GM15510 (cell line): ENCODE measurements around the gene SRRM1.

ENCODE experiments used
- POLR2A ChIP-seq: IDR thresholded peaks from 3 replicates; pipeline ENCODE4 v1.6.1; 2011; ENCODE audit warnings: borderline replicate concordance; ENCODE audit not compliant: insufficient read length; ENCODE audit errors: extremely low read depth

SRRM1 gene

DNA sequence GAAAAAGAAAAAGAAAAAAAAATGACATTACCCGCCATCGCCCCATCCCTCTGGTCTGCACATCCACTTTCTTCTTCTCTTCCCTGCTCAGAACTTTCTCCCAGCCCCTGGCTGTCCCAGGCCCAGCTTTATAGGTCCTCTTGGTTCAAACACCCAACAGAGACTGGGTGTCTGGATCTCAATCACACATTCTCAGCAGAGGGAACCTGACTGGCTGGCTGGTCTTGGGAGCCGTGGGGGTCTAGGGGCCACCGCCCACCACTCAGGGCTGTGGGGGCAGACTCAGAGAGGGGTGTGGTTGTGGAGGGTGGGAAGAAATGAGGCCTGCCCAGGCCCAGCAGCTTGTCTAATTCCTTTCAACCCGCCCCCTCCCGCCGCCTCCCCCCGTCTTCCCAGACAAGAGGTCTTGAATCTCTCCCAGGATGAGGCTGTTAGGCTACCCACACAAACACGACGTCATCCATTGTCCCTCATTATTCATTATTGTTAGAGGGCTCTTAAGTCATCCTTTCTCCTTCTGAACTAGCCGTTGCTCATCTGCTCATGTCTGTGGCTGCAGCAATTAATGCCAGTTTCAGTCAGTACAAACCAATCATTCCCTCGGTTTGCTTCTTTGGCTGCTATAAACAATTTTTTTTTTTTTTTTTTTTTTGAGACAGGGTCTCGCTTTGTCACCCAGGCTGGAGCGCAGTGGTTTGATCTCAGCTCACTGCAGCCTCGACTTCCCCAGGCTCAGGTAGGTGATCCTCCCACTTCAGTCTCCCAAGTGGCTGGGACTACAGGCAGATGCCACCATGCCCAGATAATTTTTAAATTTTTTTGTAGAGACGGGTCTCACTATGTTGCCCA lies 61.5 kb downstream of the SRRM1 start:
- TF ChIP-seq POLR2A, result no peak

DNA sequence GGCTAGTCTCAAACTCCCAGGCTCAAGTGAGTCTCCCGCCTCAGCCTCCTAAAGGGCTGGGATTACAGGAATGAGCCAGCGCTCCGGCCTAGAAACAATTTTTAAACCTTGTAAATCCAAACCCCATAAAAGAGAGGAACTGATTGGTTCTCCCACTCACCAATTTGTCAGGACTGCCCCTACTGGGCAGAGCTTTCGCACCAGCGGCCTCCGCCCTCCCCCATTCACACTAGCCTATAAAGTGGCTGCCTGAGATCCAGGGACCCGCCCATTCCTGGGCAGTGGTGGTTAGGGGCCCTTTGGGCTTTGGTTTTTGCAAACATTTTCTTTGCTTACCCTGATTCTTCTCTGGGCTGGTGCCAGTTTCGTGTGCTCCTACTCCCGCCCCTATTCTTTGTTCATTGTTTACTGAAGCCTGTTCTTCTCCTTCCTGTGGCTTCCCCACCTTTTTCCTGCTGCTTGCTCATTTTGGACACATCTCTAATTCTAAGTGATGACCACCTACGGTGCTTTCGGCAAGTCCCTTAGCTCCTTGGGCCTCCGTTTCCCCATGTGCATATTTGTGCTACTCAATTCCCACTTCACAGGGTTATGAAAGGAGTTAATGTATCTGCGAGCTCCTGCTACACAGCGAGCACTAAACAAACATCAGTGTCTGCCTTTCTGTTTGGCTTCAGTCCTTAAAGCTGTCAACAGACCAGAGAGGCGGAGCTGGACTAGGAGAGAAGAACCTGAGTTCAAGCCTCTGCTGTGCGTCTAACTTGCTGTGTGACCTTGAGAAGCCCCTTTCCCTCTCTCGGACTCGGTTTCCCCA lies 62.4 kb downstream of the SRRM1 start:
- no peak for TF ChIP-seq POLR2A

- TF ChIP-seq POLR2A, result no peak
Observed at GRCh38 chr1:24707687-24708086, 64.6 kb downstream of the SRRM1 start.

DNA sequence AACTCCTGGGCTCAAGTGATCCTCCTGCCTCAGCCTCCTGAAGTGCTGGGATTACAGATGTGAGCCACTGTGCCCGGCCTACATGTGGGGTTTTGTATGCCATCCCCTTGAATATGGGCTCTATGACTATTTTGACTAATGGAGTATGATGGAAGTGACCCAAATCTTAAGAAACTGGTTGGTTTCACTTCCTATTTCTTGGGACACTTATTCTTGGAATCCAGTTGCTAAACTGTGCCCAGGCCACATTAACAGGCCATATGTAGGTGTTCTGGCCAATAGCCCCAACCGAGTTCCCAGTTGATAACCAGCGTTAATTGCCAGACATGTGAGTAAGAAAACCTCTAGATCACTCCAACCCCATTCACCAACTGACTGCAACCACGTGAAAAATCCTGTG lies 65.8 kb downstream of the SRRM1 start:
- TF ChIP-seq POLR2A, result no peak

- no peak for TF ChIP-seq POLR2A
Observed at GRCh38 chr1:24709791-24710441, 66.8 kb downstream of the SRRM1 start.

- TF ChIP-seq POLR2A, result no peak
Observed at GRCh38 chr1:24711329-24711728, 68.2 kb downstream of the SRRM1 start.

DNA sequence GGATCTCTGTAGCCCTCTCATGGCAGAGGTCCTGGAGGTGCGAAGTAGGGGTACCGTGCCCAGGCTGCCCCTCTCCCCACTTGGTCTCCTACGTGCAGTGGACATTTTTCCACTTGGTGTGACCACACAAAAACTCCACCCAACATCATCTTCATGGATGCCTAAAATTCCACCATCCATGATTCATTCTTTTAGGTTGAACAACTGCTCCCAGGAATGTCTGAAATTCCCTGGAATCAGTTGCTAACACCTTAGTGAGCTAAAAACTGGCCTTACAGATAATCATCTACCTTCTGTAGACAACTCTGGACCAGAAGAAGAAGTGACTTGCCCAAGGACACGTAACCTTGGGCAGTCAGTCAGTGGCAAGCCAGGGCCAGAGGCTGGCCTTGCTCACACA lies 70.1 kb downstream of the SRRM1 start:
- TF ChIP-seq POLR2A, result no peak

- TF ChIP-seq POLR2A, result no peak
Observed at GRCh38 chr1:24713736-24714135, 70.6 kb downstream of the SRRM1 start.

DNA sequence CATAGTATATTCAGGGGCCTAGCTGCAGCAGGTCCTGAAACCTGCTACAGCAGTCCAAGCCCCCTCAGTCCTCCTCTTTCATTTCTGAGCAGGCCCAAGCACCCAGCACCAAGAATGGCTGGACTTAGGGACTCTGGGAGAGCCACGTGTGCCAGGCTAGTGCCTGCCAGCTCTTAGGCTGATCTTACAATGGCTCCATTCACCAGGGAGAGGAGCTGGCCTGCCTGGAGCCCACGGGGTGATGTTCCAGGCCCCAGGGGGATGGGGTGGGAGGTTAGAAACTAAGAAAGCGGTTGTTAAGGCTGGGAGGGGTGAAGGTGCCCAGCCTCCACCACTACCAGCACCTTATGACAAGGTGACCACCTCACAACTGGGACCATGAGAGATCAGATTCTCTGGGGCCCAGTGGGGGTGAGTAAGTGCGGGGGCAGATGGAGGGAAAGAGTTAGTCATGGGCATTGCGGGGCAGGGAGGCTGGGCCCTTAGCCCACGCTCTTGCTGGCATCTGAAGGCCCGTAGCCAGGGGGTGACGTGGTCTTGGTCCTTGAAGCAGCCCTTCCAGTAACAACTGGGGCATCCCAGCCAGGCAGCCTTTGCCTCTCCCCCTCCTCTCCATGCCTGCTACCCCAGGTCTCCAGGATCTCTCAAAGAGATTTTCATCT lies 71.9 kb downstream of the SRRM1 start:
- TF ChIP-seq POLR2A, result no peak

- no peak for TF ChIP-seq POLR2A
Observed at GRCh38 chr1:24715658-24716057, 72.6 kb downstream of the SRRM1 start.

DNA sequence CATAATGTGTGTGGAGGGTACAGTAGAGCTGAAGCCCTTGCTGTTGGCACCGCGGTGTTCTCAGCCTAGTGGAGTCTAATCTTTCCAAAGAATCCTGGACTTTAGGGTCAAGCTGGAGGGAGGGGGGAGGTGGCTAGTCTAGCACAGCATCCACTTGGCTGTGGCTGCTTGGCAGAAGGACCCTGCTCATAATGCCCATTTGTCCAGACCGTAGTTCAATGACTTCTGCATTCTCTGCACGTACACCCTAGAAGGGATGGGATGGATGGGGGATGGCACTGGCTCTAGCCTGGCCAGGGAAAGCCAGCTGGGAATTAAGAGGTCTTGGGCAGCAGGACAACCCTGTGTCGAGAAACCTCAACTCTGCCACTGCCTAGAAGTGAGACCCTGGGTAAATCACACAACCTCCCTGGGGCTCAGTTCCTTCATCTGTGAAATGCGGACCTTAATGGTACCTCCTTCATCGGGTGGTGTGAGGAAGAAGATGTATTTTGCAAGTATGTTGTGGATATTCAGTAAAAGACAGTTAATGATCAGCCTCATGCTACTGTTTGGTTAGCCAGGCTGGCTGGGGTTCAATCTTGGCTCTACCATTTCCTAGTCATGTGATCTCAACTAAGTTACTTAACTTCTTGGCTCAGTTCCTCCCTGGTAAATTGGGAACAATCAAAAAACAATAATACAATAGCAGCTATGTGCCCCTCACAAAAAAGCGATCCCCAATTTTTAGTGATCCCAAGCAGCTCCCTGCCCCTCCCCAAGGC lies 75.0 kb downstream of the SRRM1 start:
- no peak for TF ChIP-seq POLR2A

DNA sequence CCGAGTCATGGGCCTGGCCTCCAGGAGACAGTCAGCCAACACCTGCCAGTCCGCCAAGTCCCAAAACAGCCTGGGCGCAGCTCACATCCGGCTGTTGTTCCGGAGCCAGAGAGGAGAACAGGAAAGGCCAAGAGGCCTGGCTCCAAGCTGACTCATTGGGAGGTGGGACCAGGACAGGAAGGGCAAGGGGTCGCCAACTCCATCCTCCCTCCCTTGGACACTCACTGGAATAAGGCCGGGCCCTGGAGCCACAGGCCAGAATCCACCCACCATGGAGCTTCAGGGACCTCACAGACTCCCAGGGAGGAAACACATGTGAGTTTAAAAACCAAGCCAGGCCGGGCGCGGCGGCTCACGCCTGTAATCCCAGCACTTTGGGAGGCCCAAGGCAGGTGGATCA lies 77.0 kb downstream of the SRRM1 start:
- TF ChIP-seq POLR2A, result no peak

DNA sequence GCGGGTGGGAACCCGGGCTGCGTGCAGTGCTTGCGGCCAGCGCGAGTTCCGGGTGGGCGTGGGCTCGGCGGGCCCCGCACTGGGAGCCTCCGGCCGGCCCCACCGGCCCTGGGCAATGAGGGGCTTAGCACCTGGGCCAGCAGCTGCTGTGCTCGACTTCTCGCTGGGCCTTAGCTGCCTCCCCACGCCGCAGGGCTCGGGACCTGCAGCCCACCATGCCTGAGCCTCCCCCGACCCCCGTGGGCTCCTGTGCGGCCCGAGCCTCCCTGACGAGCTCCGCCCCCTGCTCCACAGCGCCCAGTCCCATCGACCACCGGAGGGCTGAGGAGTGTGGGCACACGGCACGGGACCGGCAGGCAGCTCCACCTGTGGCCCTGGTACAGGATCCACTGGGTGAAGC lies 78.4 kb downstream of the SRRM1 start:
- TF ChIP-seq POLR2A, result no peak
